K562 (cell line): ENCODE measurements around the gene PRR19. TPM values are rescaled to one million over a fixed set of nuclear protein-coding genes. Genes with fewer than 3 reads are reported as not detected.

Experiments used
- BCL6 ChIP-seq: fragments of 250-450 bp; sonication (Bioruptor Pico); IDR thresholded peaks from 2 replicates; pipeline ENCODE4 v1.4.0; 2020
- BHLHE40 ChIP-seq: IDR thresholded peaks from 2 replicates; pipeline ENCODE4 v1.6.1; 2011; ENCODE audit warnings: low read length, improper control_type of control experiment
- BRD4 ChIP-seq: fragments of 200-600 bp; sonication (generic); IDR thresholded peaks from 2 replicates; pipeline ENCODE4 v1.6.1; 2017; ENCODE audit warnings: inconsistent platforms
- ELF1 ChIP-seq: fragments of 200-800 bp; sonication (Bioruptor generic); IDR thresholded peaks from 2 replicates; pipeline ENCODE4 v1.6.1; 2016; ENCODE audit warnings: missing genetic modification characterization, missing compliant biosample characterization
- ERF ChIP-seq: fragments of 450-650 bp; formaldehyde crosslinking; IDR thresholded peaks from 2 replicates; pipeline ENCODE4 v1.4.0; 2020; ENCODE audit warnings: mild to moderate bottlenecking, mixed read lengths
- ETV1 ChIP-seq: fragments of 450-650 bp; conservative IDR thresholded peaks from 2 replicates; pipeline ENCODE4 v1.6.1; 2016; ENCODE audit warnings: missing genetic modification characterization, control low read depth, low read depth, missing compliant biosample characterization
- MTA3 ChIP-seq: fragments of 450-650 bp; formaldehyde crosslinking; IDR thresholded peaks from 2 replicates; pipeline ENCODE4 v1.6.1; 2017; ENCODE audit warnings: mild to moderate bottlenecking, borderline replicate concordance
- NFIC ChIP-seq: fragments of 450-650 bp; IDR thresholded peaks from 2 replicates; pipeline ENCODE4 v1.6.1; 2017; ENCODE audit warnings: mild to moderate bottlenecking, inconsistent platforms
- RREB1 ChIP-seq: fragments of 250-450 bp; sonication (Bioruptor Pico); IDR thresholded peaks from 2 replicates; pipeline ENCODE4 v1.4.0; 2020
- TCF3 ChIP-seq: sonication (generic); formaldehyde crosslinking; IDR thresholded peaks from 2 replicates; pipeline ENCODE4 v1.4.0; 2020; ENCODE audit warnings: mild to moderate bottlenecking, missing genetic modification reagents
- ZNF12 ChIP-seq: sonication (generic); formaldehyde crosslinking; IDR thresholded peaks from 2 replicates; pipeline ENCODE4 v1.4.0; 2020; ENCODE audit warnings: mild to moderate bottlenecking, missing genetic modification reagents
- ZNF583 ChIP-seq: fragments of 250-450 bp; sonication (Bioruptor Pico); IDR thresholded peaks from 2 replicates; pipeline ENCODE4 v1.4.0; 2020
- ZNF592 ChIP-seq: fragments of 450-650 bp; IDR thresholded peaks from 2 replicates; pipeline ENCODE4 v1.6.1; 2017; ENCODE audit warnings: antibody characterized with exemption, mild to moderate bottlenecking
- polyA plus RNA-seq, 8 experiments: library from polyadenylated mRNA; depleted of rRNA in 4 of 8; stranded (reverse) in 5 of 8; unstranded in 3 of 8; fragments of >200 nt; fragmentation: Nextera tagmentation in 2 of 8; fragmentation: Illumina TruSeq in 1 of 8; extraction: Ambion mirVana in 2 of 8; extraction: Trizol in 1 of 8; gene quantifications; 2 replicates each; pipeline versions ENCODE4 v1.2.1 to v1.2.3, GENCODE V29; 2011 to 2014; ENCODE audit warnings: inconsistent platforms in 1 of 8, missing spikeins in 1 of 8
- total RNA-seq, 7 experiments: library from RNA; depleted of rRNA in 6 of 7; stranded (reverse); fragments of >200 nt in 6 of 7; fragmentation: Illumina TruSeq in 2 of 7; extraction: Trizol in 2 of 7; gene quantifications; 2 replicates each; pipeline versions ENCODE4 v1.2.1 to v1.2.3, GENCODE V29; 2011 to 2021; ENCODE audit warnings: low replicate concordance in 1 of 7

The PRR19 gene
- total and polyA plus RNA-seq, 9 of the 15 experiments (the other 6 are each of a cell fraction or from before 2014, with no cell fraction given), result 0.10 to 1.6 (median 0.54) TPM

DNA sequence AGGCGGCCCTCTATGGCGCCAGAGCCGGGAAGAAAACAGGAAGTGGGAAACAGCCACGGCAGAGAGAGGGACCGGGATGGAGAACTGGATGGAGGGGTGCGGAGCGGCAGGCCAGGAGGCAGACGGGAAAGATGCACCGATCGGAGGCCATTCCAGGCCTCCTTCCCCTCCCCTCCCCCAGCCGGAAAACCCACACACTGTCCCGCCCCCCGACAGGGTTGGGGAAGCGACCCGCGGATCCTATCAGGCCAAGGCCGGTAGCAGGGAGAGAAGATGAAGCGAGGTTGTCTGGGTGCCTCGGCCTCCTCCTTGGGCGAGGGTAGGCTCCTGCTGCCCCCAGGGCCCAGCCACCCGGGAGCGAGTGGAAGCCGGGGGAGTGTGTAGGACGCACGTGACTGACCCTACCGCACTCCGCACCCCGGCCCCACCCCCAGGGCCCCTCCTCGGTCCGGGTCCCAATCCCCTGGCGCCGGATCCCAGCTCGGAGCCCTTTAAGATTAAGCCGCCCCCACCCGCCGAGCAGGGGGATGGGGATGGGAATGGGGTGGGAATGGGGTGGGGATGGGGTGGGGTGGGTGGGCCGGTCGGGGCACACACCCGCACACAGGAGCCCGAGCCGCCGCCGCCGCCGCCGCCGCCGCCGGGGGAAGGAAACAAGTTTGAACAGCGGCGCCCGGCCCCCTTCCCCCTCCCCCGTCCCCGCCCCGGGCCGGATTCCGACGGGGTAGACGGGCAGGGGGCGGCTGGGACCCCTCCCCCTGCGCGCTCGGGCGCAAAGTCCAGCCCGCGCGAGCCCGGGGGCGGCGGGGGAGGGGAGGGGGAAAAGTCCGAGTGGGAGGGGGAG is 48.5 kb upstream of the PRR19 start (continued):
- TF ChIP-seq ELF1 (tag) (peak; percentile 67), BHLHE40 (peak; percentile 81), MTA3 (no peak), ZNF583 (CRISPR knock-in tag) (no peak), ZNF12 (CRISPR knock-in tag) (no peak), ETV1 (peak; percentile 75), BCL6 (CRISPR knock-in tag) (no peak), ERF (no peak), RREB1 (CRISPR knock-in tag) (no peak), NFIC (0 out of 2 replicates have a peak, but pooled peaks have one; percentile 11), TCF3 (CRISPR knock-in tag) (no peak), BRD4 (no peak), ZNF592 (no peak)
